Psoas muscle (tissue), 8 donors: ENCODE measurements around the gene SDHAF2. TPM values are rescaled to one million over a fixed set of nuclear protein-coding genes. Genes with fewer than 3 reads are reported as not detected.

Source experiments
- ATAC-seq, 4 donors: fragments of 200-7000 bp; cut with Tn5 transposase; one replicate each; pipeline ENCODE4 v1.9.1; 2020; ENCODE audit warnings: moderate library complexity in 3 of 4, mild to moderate bottlenecking in 2 of 4
- DNase-seq, 2 donors: peaks; one replicate each; pipeline ENCODE4 v3.0.0-alpha.2; 2020
- H3K27ac ChIP-seq: fragments of 200-600 bp; one replicate; pipeline ENCODE4 v1.8.0; 2022
- H3K27me3 ChIP-seq, 3 donors: fragments of 200-600 bp in 1 of 3; one replicate each; pipeline versions ENCODE4 v1.6.1 to v1.8.0; 2013 to 2022; ENCODE audit warnings: low read length in 2 of 3, mild to moderate bottlenecking in 2 of 3, moderate library complexity in 1 of 3; ENCODE audit not compliant: insufficient read depth in 3 of 3
- H3K36me3 ChIP-seq, 2 donors: fragments of 200-600 bp in 1 of 2; one replicate each; pipeline versions ENCODE4 v1.6.1 to v1.8.0; 2013 to 2022; ENCODE audit warnings: low read depth in 1 of 2, mild to moderate bottlenecking in 1 of 2, moderate library complexity in 1 of 2; ENCODE audit not compliant: insufficient read depth in 1 of 2
- H3K4me1 ChIP-seq: fragments of 200-600 bp; one replicate; pipeline ENCODE4 v1.8.0; 2022
- H3K4me3 ChIP-seq: fragments of 200-600 bp; one replicate; pipeline ENCODE4 v1.8.0; 2022; ENCODE audit warnings: mild to moderate bottlenecking
- H3K9me3 ChIP-seq: fragments of 200-600 bp; one replicate; pipeline ENCODE4 v1.8.0; 2022
- WGBS, 3 donors: extraction: QIAGEN DNeasy Blood & Tissue Kit; methylation state at CpG; one replicate each; pipeline versions ENCODE4 v1.1.6 to v1.1.7; 2013; 5-methylcytosine and 5-hydroxymethylcytosine counted together
- intact Hi-C, 2 donors: fragments of 100-400 bp; cut with DNase I; formaldehyde crosslinking; loops; one replicate each; pipeline versions ENCODE4 v1.11.0 to v1.14.2; 2022
- polyA plus RNA-seq, 3 donors: library from polyadenylated mRNA; stranded (reverse); fragments of 200-250 nt; gene quantifications; one replicate each; pipeline ENCODE4 v1.2.3, GENCODE V29; 2013
- total RNA-seq, 4 donors: library from RNA; stranded (reverse); fragmentation: NEBNext Ultra II Directional in 2 of 4; extraction: Animal tissue kit (Norgen Biotek cat#: 25700) in 2 of 4; gene quantifications; one replicate each; pipeline versions ENCODE4 v1.2.1 to v1.2.4, GENCODE V29; 2021 to 2023
- TF ChIP-seq, protein P1 (sequence below): fragments of 200-600 bp; IDR thresholded peaks from one replicate; pipeline ENCODE4 v1.8.0; 2022; ENCODE audit warnings: antibody characterized with exemption
- donor health status: healthy with polysubstance abuse.
- donor health status: DM: no; HTN: no; CAD: no; lungs with moderate emphysema.
- donor health status: Bipolar disorder and iron deficiency.
- donor health status: healthy.
- donor health status: DM: yes; HTN: yes; CAD: no.
- donor health status: DM: no; HTN: no; CAD: no.
- donor health status: DM: no; HTN: no; CAD: no.
- donor health status: DM: yes; HTN: yes; CAD: no.

The SDHAF2 gene
- total and polyA plus RNA-seq, 7 donors = 29.4 to 103 (median 45.2) TPM

DNA sequence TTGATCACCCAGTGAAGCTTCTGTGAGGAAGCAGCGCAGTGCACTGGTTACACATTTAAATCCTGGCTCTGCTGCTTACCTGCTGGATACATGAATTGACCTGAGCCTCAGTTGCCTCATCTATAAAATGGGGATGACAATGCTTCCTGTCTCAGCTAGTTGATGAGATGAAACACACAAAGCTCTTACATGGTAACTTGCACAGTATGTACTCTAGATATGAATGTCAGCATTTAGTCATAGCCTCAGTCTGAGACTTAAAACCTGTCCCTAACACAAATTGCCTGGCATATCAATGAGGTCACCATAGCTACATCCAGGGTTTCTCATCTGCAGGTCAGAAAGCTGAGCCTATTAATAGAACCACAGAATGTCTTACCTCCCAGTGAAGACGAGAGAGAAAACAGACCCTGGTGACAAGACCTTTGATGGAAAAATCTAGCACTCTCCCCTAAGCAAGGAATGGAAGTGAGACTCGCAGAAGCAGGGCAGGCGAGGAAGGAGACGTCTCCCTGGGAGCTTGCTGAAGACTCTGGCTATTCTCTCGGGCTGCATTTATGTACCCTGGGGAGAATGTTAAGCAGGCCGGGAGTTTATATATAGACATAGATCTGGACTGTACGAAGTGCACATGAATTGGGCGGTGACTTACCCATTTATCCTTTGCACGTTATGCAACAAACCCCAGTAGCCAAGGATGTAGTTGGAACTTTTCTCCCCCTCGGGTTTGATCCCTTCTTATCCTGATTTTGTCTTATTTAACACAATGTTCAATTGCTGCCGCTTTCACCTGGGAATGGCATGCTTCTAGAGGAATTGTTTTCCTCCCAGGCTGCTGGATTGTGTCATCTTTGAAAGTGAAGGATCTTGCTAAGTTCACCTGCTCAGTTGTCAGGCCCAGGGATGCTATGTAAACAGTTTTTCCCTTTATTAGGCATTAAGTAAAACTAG, 18.0 kb downstream of the SDHAF2 start:
- WGBS, 3 donors = 32 to 55% (median 42%) methylated on average over 12 of the region's 12 CpGs
- no peaks in the 10 kb centered on the region for H3K9me3 ChIP-seq
- TF ChIP-seq, protein P1, sequence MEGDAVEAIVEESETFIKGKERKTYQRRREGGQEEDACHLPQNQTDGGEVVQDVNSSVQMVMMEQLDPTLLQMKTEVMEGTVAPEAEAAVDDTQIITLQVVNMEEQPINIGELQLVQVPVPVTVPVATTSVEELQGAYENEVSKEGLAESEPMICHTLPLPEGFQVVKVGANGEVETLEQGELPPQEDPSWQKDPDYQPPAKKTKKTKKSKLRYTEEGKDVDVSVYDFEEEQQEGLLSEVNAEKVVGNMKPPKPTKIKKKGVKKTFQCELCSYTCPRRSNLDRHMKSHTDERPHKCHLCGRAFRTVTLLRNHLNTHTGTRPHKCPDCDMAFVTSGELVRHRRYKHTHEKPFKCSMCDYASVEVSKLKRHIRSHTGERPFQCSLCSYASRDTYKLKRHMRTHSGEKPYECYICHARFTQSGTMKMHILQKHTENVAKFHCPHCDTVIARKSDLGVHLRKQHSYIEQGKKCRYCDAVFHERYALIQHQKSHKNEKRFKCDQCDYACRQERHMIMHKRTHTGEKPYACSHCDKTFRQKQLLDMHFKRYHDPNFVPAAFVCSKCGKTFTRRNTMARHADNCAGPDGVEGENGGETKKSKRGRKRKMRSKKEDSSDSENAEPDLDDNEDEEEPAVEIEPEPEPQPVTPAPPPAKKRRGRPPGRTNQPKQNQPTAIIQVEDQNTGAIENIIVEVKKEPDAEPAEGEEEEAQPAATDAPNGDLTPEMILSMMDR = no peak
- no peaks in the 10 kb centered on the region for H3K27me3 ChIP-seq
- H3K36me3 ChIP-seq = peaks cover 0 to 65% of the 10 kb centered on the region in 2 donors
- H3K4me1 ChIP-seq = peaks cover 51% of the 10 kb centered on the region
- H3K4me3 ChIP-seq = peak overlapping the region; percentile 16
- DNase-seq = no peak
- H3K27ac ChIP-seq = peak overlapping the region; percentile 89
- peak; percentile 69 to 83 (median 81) for ATAC-seq
- intact Hi-C loops = loop anchor here (1.0 to 10.0 kb wide), 3 partner anchors 67 to 187 kb away; no protein-coding TSS in a partner anchor

DNA sequence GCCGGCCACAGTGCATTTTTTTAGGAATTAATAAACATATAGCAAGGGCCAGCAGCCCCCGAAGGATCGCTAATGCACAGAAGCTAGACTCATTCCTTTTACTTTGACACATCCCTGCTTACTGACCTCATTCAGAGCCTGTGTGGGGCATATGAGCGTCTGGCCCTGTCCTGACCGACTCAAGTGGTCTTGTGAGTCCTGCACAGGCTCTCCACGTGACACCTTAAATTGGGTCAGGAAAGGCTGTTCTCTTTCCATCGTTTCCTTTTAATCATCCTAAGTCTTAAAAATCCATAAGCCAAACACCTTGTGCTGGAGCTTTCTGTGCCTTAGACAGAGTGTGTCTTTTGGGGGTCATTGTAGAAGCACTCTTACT, 18.6 kb downstream of the SDHAF2 start:
- Histone ChIP-seq H3K4me3 (peak overlapping the region; percentile 16), H3K36me3 (peaks cover 0 to 64% of the 10 kb centered on the region in 2 donors), H3K4me1 (peaks cover 52% of the 10 kb centered on the region), H3K9me3 (no peaks in the 10 kb centered on the region), H3K27me3 (no peaks in the 10 kb centered on the region), H3K27ac (peak overlapping the region; percentile 89)
- intact Hi-C loops = loop anchor here in 1 of 2 donors (10.0 kb wide), 1 partner anchor 186 kb away; no protein-coding TSS in a partner anchor
- no peak for DNase-seq
- ATAC-seq = no peak
- 79 to 89% (median 81%) methylated on average over 7 of the region's 7 CpGs for WGBS, 3 donors
- TF ChIP-seq, protein P1 = no peak

DNA sequence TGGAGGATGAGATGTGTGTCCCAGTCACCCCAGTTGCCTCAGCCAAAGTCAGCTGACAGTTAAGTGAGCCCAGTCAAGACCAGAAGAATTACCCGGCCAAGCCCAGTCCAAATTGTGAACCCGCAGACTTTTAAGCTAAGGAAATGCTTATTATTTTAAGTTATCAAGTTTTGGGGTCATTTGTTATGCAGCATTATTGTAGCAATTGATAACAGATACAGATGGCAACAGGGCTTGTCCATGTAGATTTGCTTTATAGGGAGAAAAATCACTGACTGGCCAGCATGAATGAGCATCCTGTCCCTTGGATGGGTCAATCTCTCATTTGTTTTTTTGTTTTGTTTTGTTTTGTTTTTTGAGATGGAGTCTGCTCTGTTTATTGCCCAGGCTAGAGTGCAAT, 22.9 kb downstream of the SDHAF2 start:
- Histone ChIP-seq H3K4me3 (no peak overlapping the region), H3K9me3 (no peaks in the 10 kb centered on the region), H3K4me1 (peaks cover 29% of the 10 kb centered on the region), H3K27ac (no peak overlapping the region), H3K27me3 (no peaks in the 10 kb centered on the region), H3K36me3 (peaks cover 6 to 47% of the 10 kb centered on the region in 2 donors)
- TF ChIP-seq, protein P1 = no peak
- ATAC-seq = no peak
- intact Hi-C loops = no loop called here
- 98 to 100% (median 100%) methylated on average over 2 of the region's 2 CpGs for WGBS, 3 donors
- DNase-seq = no peak

DNA sequence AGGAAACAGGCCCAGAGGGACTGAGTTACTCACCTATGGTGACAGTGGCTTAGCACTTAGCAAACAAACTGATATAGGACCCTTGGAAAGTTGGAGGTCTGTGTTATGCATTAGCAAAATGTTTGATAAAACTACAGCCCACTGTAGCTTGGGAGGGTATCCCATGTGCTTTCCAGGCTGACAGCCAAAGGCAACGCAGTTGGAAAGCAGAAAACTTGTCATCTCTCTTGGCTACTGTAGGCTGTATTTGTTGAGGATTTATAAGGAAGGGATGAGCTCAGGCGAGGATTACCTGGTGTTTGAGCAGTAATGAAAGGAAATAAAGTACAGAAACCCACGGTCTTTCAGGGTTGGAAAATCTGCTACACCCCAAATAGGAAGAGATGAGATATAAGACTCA, 23.8 kb downstream of the SDHAF2 start:
- no peak overlapping the region for H3K27ac ChIP-seq
- H3K27me3 ChIP-seq = no peaks in the 10 kb centered on the region
- TF ChIP-seq, protein P1 = no peak
- 31 to 60% (median 49%) methylated on average over 3 of the region's 3 CpGs for WGBS, 3 donors
- ATAC-seq = peak in 1 of 4 donors; percentile 17
- intact Hi-C loops = no loop called here
- no peak for DNase-seq
- H3K36me3 ChIP-seq = peaks cover 6 to 39% of the 10 kb centered on the region in 2 donors
- no peaks in the 10 kb centered on the region for H3K9me3 ChIP-seq
- no peak overlapping the region for H3K4me3 ChIP-seq
- H3K4me1 ChIP-seq = peaks cover 21% of the 10 kb centered on the region
